Lung microvascular endothelial cell (primary cell): Measurements from ENCODE around the gene ETS1. TPM values are rescaled to one million over a fixed set of nuclear protein-coding genes. Genes with fewer than 3 reads are reported as not detected.
"Not testable (repeated sequence)": the region's sequence is repeated elsewhere in the genome, so short reads cannot be mapped to it uniquely, and the experiment has no call there.

Source experiments
- DNase-seq, 2 donors: peaks; one replicate each; pipeline versions ENCODE4 v3.0.0 to v3.0.0-alpha.2; 2010; ENCODE audit warnings: low read depth in 2 of 2
- total RNA-seq: library from RNA; depleted of rRNA; stranded (reverse); fragments of >200 nt; gene quantifications from 2 replicates; pipeline ENCODE4 v1.2.1, GENCODE V29; 2014

Gene ETS1
- total RNA-seq, 1 donor from 2014 or later, result 88.5 TPM

DNA sequence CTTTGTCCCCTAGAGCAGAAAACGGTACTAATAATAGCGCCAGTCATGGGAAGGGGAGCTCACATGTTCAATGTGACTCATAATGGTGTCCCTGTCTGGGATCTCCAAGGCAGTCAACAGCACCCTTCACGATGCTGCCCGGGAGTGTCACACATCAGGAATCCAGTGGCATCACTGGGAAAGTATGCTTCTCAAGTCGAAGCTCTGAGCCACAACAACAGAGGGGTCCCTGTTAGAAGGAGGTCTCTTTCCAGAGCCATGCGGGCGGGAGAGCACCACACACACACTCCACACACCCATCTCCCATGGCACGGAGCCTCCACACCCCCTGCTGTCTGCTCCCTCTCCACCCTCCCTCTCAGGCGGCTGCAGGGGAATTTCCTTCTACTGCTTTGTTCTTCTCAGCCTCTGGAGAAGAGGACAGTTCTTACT lies 119.7 kb downstream of the ETS1 start:
- DNase-seq, result peak in 1 of 2 donors; percentile 94

GRCh38 chr11:128467041-128467440 lies 120.3 kb downstream of the ETS1 start:
- DNase-seq, result no peak

GRCh38 chr11:128465946-128466705 lies 121.2 kb downstream of the ETS1 start:
- DNase-seq, result no peak

DNA sequence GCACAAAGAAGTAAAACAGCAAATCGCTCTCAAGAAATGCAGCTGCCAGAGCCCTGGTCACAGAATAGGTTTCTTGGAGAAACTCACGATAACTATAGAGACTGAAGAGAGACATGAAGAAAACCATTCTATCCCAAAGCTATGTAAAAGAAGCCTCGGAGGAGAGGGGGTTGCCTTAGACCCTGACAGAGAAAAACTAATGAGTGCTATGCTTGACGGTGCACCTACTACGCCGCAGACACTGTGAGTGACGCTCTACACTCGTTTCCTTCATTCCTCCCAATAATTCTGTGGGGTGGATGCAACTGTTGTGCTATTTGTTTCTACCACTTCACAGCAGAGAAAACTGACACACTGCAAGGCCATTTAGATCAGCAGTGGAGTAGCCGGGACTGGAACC lies 121.8 kb downstream of the ETS1 start:
- DNase-seq, result no peak

GRCh38 chr11:128464878-128465450 lies 122.4 kb downstream of the ETS1 start:
- peak in 1 of 2 donors; percentile 50 for DNase-seq

DNA sequence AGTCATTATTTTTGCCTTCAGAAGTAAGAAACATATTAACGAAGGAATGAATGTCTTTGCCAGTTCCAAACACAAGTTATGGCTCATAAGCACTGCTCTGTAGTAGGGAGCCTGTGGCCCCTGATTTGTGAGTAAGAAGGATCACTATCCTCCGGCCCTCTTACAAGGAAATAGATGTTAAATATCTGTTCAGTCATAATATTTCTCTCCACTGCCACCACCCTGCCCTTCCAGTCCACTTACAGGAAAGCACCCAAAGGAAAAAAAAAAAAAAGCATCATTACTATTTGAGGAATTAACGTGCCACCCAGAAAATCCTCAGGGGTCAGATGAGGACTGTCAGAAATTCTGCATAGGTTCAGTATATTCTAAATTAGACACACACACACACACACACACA lies 123.4 kb downstream of the ETS1 start:
- DNase-seq, result no peak

DNA sequence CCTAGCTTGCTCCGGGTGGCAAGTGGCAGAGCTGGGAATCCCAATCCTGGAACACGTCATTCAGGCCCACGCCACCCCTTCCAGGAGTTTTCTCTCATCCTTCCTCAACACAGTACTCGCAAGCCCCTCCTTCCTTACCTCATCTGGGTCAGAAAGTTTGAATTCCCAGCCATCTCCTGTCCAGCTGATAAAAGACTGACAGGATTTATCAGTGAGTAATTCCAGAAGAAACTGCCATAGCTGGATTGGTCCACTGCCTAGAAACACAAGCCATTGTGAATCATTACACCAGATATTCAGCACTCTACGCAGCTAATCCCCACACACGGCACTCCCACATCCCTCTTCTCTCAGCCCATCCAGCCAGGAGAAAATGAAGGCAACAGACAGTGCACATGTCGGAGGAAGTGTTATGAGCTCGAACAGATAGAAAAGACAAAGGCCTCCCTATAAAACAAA lies 124.0 kb downstream of the ETS1 start:
- peak; percentile 83 to 88 for DNase-seq

- no peak for DNase-seq
Observed at GRCh38 chr11:128462922-128463321, 124.4 kb downstream of the ETS1 start.

DNA sequence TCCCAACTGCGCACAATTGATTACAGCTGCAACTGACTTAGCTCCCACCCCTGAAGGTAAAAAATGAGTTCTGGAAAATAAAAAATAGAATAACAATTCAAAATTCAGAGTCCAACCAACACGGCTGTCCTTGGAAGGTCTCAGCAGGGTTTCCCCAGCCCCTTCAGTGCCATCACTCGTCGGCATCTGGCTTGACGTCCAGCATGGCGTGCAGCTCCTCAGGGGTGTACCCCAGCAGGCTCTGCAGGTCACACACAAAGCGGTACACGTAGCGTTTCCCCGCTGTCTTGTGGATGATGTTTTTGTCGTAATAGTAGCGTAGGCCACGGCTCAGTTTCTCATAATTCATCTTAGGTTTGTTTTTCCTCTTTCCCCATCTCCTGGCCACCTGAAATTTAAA lies 125.2 kb downstream of the ETS1 start:
- DNase-seq, result no peak

DNA sequence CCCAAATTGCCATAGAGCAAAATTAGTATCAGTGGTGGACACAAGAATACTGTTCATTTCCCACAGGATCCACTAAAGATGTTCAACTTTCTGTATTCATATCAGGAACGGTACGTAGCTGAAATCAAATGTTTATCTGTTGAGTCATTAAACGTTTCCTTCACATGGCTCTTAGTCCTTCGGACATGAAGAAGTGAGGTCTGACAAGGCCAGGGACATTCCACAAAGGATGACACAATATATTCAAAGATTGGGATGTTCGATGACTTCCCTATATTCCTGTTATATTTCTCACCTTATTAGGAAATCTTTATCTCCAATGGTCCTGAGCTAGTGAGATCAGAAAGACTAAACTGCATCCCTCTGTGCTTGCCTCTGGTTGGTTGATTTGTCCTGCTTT lies 129.0 kb downstream of the ETS1 start:
- peak in 1 of 2 donors; percentile 90 for DNase-seq

DNA sequence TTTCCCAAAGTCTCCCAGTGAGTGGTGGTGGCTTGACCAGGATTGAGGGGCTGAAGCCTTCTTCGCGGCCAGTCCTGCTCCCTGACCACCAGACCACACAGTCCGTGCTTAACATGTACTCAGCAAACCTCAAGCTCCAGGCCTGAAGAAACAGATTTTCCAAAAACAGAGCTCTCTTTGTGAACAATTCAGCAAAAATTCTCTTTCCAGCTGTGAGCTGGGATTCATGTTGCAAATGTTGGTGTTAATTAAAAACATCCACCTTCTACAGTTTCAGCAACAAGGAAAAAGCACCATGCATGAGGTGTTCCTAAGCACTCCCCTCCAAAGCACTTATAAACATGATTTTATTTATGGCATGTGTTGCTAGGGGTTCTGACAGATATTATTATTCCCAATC lies 129.5 kb downstream of the ETS1 start:
- no peak for DNase-seq

- peak; percentile 4 to 91 for DNase-seq
Observed at GRCh38 chr11:128456566-128457268, 130.6 kb downstream of the ETS1 start.

DNA sequence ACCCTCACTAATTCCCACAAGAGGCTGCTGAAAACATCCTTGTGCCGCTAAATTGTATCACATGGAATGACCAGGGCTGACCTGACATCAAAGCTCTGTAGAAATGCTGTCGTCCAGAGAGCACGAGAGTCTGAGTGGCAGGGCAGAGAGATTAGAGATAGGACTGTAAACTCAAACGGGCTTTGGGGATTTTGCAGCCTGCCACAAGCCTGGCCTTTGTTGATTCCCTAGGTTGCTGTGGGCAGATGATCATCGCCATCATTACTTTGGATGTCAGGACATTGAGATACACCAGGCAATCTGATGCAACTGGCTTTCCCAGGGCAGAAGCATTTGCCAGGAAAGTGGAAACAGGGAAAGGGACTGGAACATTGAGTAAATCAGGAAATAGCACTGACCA lies 131.6 kb downstream of the ETS1 start:
- DNase-seq, result peak; percentile 4 to 68

- DNase-seq, result peak; percentile 66 to 75
Observed at GRCh38 chr11:128453444-128454336, 133.7 kb downstream of the ETS1 start.

- DNase-seq, result peak in 1 of 2 donors; percentile 57
Observed at GRCh38 chr11:128451652-128452470, 135.5 kb downstream of the ETS1 start.

DNA sequence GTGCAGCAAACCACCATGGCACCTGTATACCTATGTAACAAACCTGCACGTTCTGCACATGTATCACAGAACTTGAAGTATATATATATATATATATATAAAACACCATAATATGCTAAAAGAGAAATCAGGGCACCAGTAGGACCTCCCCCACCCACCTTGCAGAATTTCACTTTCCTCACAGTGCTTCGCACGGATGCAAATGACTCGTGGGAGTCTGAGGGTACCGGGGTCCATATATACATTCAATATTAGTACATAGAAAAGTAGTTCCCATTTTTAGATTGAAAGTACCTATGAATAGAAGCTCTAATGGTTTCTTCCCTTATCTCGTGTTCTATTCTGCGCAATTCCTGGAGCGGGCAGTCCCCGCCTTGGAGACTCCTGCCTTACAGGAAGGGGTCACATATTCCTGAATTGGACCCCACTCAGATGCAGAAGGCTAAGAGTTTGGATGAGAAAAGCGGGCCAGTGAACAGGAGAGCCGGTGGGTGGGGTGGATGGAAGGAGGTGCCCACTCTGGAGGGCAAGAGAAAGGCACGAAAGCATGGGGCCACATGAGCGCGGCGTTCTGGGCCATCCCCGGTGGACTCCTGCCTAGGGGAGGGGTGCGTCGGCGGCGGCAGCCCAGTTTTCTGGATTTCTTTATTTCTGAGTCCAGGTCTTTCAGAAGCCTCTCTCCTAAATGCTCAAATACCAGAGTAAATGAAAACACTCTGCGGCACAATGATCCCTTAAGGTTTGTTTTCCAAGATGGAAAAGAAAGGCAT lies 136.3 kb downstream of the ETS1 start:
- no peak for DNase-seq

DNA sequence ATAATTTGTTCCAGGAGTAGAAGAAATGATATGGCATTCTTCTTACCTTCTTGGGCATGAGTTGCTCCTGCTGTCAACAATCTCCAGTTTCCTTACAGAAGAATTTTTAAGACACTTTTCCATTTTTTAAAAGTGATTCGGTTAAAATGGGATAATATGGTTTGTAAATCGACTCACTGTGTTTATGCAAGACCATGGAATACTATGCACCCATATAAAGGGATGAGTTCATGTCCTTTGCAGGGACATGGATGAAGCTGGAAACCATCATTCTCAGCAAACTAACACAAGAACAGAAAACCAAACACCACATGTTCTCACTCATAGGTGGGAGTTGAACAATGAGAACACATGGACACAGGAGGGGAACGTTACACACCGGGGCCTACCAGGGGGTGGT lies 136.9 kb downstream of the ETS1 start:
- not testable (repeated sequence) for DNase-seq

- DNase-seq, result peak in 1 of 2 donors; percentile 63
Observed at GRCh38 chr11:128448981-128449713, 138.2 kb downstream of the ETS1 start.
